ENCODE data around the gene CFAP20DC. TPM values are rescaled to one million over a fixed set of nuclear protein-coding genes. Genes with fewer than 3 reads are reported as not detected.

CFAP20DC gene
- total and polyA plus RNA-seq, 2 experiments from 2014 or later = 7.4 to 11.4 TPM

DNA sequence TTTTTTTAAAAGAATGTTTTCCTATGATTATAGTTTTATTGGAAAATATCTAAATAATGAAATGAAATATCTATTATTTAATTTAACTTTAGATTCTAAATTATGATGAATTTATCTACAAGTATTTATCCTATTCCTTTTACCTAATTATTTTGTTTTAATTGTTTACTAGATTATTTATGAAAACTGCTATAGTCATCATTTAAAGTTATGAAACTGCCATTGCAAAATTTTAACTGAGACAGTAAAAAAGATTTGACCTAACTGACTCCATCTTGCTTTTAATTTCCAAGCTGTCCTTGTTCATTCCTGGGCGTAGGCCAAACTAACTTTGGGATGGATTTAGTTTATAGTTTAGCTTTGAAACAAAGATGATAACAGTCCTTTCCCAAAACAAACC lies 357.3 kb downstream of the CFAP20DC start:
- Mint-ChIP-seq H3K4me1 (no peaks in the 10 kb centered on the region), H3K4me3 (no peak overlapping the region), H3K36me3 (ENCODE audit: low read depth) (peaks cover 52% of the 10 kb centered on the region), H3K9me3 (peaks cover 77% of the 10 kb centered on the region), H3K27me3 (ENCODE audit: insufficient read depth, low read depth, poor library complexity) (peaks cover 2% of the 10 kb centered on the region), H3K27ac (no peak overlapping the region)
- Histone ChIP-seq H3K9me2 (ENCODE audit: insufficient read depth) (peaks cover 15% of the 10 kb centered on the region), H3K4me1 (ENCODE audit: insufficient read depth) (no peaks in the 10 kb centered on the region), H3K27me3 (ENCODE audit: insufficient read depth) (no peaks in the 10 kb centered on the region), H3F3A (replicated peaks; ENCODE audit: low read depth) (no peaks in the 10 kb centered on the region), H3K4me2 (no peak overlapping the region), H3K36me3 (ENCODE audit: insufficient read depth) (peaks cover 5% of the 10 kb centered on the region; the same call in 1 of the 2 replicates), H4K20me1 (replicated peaks; ENCODE audit: insufficient read depth) (no peaks in the 10 kb centered on the region), H2AFZ (no peak overlapping the region), H3K4me3 (no peak overlapping the region), H3K79me2 (replicated peaks; ENCODE audit: insufficient read depth) (no peaks in the 10 kb centered on the region), H3K27ac (ENCODE audit: low read depth) (no peak overlapping the region)
- TF ChIP-seq STAT1 (IDR thresholded peaks at IDR 0.05; ENCODE audit: unreplicated experiment) (no peak), CREB1 (CRISPR knock-in tag; IDR thresholded peaks at IDR 0.05; ENCODE audit: low read depth) (no peak), EZH2 (IDR thresholded peaks at IDR 0.05; ENCODE audit: low read depth, unreplicated experiment) (no peak), ZNF114 (CRISPR knock-in tag; IDR thresholded peaks at IDR 0.05) (no peak), EZH2phosphoT487 (IDR thresholded peaks at IDR 0.05; ENCODE audit: unreplicated experiment) (no peak), JUNB (IDR thresholded peaks at IDR 0.05; ENCODE audit: unreplicated experiment) (no peak), NANOG (IDR thresholded peaks at IDR 0.05; ENCODE audit: borderline replicate concordance) (no peak)
- TF ChIP-seq, protein P1, sequence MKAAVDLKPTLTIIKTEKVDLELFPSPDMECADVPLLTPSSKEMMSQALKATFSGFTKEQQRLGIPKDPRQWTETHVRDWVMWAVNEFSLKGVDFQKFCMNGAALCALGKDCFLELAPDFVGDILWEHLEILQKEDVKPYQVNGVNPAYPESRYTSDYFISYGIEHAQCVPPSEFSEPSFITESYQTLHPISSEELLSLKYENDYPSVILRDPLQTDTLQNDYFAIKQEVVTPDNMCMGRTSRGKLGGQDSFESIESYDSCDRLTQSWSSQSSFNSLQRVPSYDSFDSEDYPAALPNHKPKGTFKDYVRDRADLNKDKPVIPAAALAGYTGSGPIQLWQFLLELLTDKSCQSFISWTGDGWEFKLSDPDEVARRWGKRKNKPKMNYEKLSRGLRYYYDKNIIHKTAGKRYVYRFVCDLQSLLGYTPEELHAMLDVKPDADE (IDR thresholded peaks at IDR 0.05) = no peak
- TF ChIP-seq, protein P2, sequence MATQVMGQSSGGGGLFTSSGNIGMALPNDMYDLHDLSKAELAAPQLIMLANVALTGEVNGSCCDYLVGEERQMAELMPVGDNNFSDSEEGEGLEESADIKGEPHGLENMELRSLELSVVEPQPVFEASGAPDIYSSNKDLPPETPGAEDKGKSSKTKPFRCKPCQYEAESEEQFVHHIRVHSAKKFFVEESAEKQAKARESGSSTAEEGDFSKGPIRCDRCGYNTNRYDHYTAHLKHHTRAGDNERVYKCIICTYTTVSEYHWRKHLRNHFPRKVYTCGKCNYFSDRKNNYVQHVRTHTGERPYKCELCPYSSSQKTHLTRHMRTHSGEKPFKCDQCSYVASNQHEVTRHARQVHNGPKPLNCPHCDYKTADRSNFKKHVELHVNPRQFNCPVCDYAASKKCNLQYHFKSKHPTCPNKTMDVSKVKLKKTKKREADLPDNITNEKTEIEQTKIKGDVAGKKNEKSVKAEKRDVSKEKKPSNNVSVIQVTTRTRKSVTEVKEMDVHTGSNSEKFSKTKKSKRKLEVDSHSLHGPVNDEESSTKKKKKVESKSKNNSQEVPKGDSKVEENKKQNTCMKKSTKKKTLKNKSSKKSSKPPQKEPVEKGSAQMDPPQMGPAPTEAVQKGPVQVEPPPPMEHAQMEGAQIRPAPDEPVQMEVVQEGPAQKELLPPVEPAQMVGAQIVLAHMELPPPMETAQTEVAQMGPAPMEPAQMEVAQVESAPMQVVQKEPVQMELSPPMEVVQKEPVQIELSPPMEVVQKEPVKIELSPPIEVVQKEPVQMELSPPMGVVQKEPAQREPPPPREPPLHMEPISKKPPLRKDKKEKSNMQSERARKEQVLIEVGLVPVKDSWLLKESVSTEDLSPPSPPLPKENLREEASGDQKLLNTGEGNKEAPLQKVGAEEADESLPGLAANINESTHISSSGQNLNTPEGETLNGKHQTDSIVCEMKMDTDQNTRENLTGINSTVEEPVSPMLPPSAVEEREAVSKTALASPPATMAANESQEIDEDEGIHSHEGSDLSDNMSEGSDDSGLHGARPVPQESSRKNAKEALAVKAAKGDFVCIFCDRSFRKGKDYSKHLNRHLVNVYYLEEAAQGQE (IDR thresholded peaks at IDR 0.05; ENCODE audit: unreplicated experiment) = no peak
- TF ChIP-seq, protein P3, sequence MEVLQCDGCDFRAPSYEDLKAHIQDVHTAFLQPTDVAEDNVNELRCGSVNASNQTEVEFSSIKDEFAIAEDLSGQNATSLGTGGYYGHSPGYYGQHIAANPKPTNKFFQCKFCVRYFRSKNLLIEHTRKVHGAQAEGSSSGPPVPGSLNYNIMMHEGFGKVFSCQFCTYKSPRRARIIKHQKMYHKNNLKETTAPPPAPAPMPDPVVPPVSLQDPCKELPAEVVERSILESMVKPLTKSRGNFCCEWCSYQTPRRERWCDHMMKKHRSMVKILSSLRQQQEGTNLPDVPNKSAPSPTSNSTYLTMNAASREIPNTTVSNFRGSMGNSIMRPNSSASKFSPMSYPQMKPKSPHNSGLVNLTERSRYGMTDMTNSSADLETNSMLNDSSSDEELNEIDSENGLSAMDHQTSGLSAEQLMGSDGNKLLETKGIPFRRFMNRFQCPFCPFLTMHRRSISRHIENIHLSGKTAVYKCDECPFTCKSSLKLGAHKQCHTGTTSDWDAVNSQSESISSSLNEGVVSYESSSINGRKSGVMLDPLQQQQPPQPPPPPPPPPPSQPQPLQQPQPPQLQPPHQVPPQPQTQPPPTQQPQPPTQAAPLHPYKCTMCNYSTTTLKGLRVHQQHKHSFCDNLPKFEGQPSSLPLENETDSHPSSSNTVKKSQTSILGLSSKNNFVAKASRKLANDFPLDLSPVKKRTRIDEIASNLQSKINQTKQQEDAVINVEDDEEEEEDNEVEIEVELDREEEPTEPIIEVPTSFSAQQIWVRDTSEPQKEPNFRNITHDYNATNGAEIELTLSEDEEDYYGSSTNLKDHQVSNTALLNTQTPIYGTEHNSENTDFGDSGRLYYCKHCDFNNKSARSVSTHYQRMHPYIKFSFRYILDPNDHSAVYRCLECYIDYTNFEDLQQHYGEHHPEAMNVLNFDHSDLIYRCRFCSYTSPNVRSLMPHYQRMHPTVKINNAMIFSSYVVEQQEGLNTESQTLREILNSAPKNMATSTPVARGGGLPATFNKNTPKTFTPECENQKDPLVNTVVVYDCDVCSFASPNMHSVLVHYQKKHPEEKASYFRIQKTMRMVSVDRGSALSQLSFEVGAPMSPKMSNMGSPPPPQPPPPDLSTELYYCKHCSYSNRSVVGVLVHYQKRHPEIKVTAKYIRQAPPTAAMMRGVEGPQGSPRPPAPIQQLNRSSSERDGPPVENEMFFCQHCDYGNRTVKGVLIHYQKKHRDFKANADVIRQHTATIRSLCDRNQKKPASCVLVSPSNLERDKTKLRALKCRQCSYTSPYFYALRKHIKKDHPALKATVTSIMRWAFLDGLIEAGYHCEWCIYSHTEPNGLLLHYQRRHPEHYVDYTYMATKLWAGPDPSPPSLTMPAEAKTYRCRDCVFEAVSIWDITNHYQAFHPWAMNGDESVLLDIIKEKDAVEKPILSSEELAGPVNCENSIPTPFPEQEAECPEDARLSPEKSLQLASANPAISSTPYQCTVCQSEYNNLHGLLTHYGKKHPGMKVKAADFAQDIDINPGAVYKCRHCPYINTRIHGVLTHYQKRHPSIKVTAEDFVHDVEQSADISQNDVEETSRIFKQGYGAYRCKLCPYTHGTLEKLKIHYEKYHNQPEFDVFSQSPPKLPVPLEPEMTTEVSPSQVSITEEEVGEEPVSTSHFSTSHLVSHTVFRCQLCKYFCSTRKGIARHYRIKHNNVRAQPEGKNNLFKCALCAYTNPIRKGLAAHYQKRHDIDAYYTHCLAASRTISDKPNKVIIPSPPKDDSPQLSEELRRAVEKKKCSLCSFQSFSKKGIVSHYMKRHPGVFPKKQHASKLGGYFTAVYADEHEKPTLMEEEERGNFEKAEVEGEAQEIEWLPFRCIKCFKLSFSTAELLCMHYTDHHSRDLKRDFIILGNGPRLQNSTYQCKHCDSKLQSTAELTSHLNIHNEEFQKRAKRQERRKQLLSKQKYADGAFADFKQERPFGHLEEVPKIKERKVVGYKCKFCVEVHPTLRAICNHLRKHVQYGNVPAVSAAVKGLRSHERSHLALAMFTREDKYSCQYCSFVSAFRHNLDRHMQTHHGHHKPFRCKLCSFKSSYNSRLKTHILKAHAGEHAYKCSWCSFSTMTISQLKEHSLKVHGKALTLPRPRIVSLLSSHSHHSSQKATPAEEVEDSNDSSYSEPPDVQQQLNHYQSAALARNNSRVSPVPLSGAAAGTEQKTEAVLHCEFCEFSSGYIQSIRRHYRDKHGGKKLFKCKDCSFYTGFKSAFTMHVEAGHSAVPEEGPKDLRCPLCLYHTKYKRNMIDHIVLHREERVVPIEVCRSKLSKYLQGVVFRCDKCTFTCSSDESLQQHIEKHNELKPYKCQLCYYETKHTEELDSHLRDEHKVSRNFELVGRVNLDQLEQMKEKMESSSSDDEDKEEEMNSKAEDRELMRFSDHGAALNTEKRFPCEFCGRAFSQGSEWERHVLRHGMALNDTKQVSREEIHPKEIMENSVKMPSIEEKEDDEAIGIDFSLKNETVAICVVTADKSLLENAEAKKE (CRISPR knock-in tag; IDR thresholded peaks at IDR 0.05) = no peak
- ATAC-seq = no peak
- DNase-seq (ENCODE audit: low spot score) = no peak
